IMR-90 (cell line): ENCODE results near the gene ARHGEF16. TPM values are rescaled to one million over a fixed set of nuclear protein-coding genes. Genes with fewer than 3 reads are reported as not detected.

Source experiments
- ATAC-seq: fragments of 200-7000 bp; cut with Tn5 transposase; 2 replicates; pipeline ENCODE4 v1.9.1; 2020; ENCODE audit warnings: low read depth, mild to moderate bottlenecking, moderate library complexity
- BruUV-seq: library from RNA; stranded (reverse); fragments of 400-500 nt; replicated peaks from 2 replicates; lab custom pipeline; 2021; lab: Mats Ljungman, UMichigan
- CTCF ChIA-PET: fragments of 300-600 bp; formaldehyde crosslinking; extraction: SDS; loops from one replicate; lab custom pipeline; 2021; ENCODE audit warnings: antibody characterized with exemption; lab: Yijun Ruan, JAX
- POLR2A ChIA-PET: fragments of 300-600 bp; sonication (Branson Sonifier 250); formaldehyde crosslinking; loops from one replicate; lab custom pipeline; 2022; ENCODE audit warnings: antibody characterized with exemption; ENCODE audit not compliant: unreplicated experiment; lab: Charles Lee
- DNase-seq: peaks from one replicate; pipeline ENCODE4 v3.0.0; 2013
- H2AFZ ChIP-seq: replicated peaks from 2 replicates; pipeline ENCODE3; 2013; ENCODE audit warnings: low read length, mild to moderate bottlenecking; ENCODE audit not compliant: poor library complexity
- H2AK5ac ChIP-seq: 2 replicates; pipeline ENCODE4 v1.6.1; 2013; ENCODE audit warnings: low read depth, low read length, inconsistent platforms
- H2AK9ac ChIP-seq: replicated peaks from 2 replicates; pipeline ENCODE3; 2013; ENCODE audit warnings: mild to moderate bottlenecking, low read depth, low read length, moderate library complexity; ENCODE audit not compliant: poor library complexity
- H2BK120ac ChIP-seq: 2 replicates; pipeline ENCODE4 v1.6.1; 2013; ENCODE audit warnings: low read depth, low read length, inconsistent platforms
- H2BK15ac ChIP-seq: 3 replicates; pipeline ENCODE4 v1.6.1; 2013; ENCODE audit warnings: low read depth, low read length, inconsistent platforms
- H2BK20ac ChIP-seq: 2 replicates; pipeline ENCODE4 v1.6.1; 2013; ENCODE audit warnings: low read depth, mild to moderate bottlenecking, inconsistent platforms, low read length, moderate library complexity
- H2BK5ac ChIP-seq: 2 replicates; pipeline ENCODE4 v1.6.1; 2013; ENCODE audit warnings: mild to moderate bottlenecking, low read depth, low read length, inconsistent platforms; ENCODE audit not compliant: poor library complexity, severe bottlenecking
- H3K14ac ChIP-seq: replicated peaks from 2 replicates; pipeline ENCODE4 v1.6.1; 2013; ENCODE audit warnings: low read depth, low read length, inconsistent platforms
- H3K18ac ChIP-seq: 2 replicates; pipeline ENCODE4 v1.6.1; 2013; ENCODE audit warnings: low read depth, low read length, control low read depth
- H3K23ac ChIP-seq: 2 replicates; pipeline ENCODE4 v1.6.1; 2013; ENCODE audit warnings: low read depth, low read length, inconsistent platforms
- H3K27ac ChIP-seq: 2 replicates; pipeline ENCODE4 v1.5.1; 2013; ENCODE audit warnings: mild to moderate bottlenecking, control low read depth, low read length; ENCODE audit not compliant: insufficient read depth
- H3K27me3 ChIP-seq: 2 replicates; pipeline ENCODE4 v1.6.1; 2013; ENCODE audit warnings: low read length; ENCODE audit not compliant: control insufficient read depth, insufficient read depth
- H3K36me3 ChIP-seq: 2 replicates; pipeline ENCODE4 v1.6.1; 2013; ENCODE audit warnings: low read length, mixed read lengths; ENCODE audit not compliant: control insufficient read depth, insufficient read depth
- H3K4ac ChIP-seq: 2 replicates; pipeline ENCODE4 v1.6.1; 2013; ENCODE audit warnings: low read depth, low read length, inconsistent platforms
- H3K4me1 ChIP-seq: 2 replicates; pipeline ENCODE4 v1.6.1; 2013; ENCODE audit warnings: low read length, mixed read lengths; ENCODE audit not compliant: control insufficient read depth, insufficient read depth
- H3K4me2 ChIP-seq: 2 replicates; pipeline ENCODE4 v1.6.1; 2013; ENCODE audit warnings: low read depth, mild to moderate bottlenecking, control low read depth, low read length, moderate library complexity
- H3K4me3 ChIP-seq: 2 replicates; pipeline ENCODE4 v1.5.1; 2013; ENCODE audit warnings: low read depth, mild to moderate bottlenecking, control low read depth, low read length, moderate library complexity; ENCODE audit not compliant: insufficient read depth
- H3K56ac ChIP-seq: 2 replicates; pipeline ENCODE4 v1.6.1; 2013; ENCODE audit warnings: low read length, inconsistent platforms; ENCODE audit not compliant: insufficient read depth; ENCODE audit errors: extremely low read depth
- H3K79me1 ChIP-seq, 2 experiments: 2 replicates each; pipeline ENCODE4 v1.6.1; 2013; ENCODE audit warnings: low read length in 2 of 2, inconsistent platforms in 1 of 2, low read depth in 1 of 2
- H3K9ac ChIP-seq: 2 replicates; pipeline ENCODE4 v1.6.1; 2013; ENCODE audit warnings: low read depth, low read length, control low read depth
- H3K9me1 ChIP-seq: 2 replicates; pipeline ENCODE4 v1.6.1; 2013; ENCODE audit warnings: low read length, inconsistent platforms; ENCODE audit not compliant: insufficient read depth
- H3K9me3 ChIP-seq: 2 replicates; pipeline ENCODE4 v1.6.1; 2013; ENCODE audit warnings: low read length; ENCODE audit not compliant: control insufficient read depth, insufficient read depth
- H4K20me1 ChIP-seq: 2 replicates; pipeline ENCODE4 v1.6.1; 2013; ENCODE audit warnings: low read length, inconsistent platforms; ENCODE audit not compliant: insufficient read depth
- H4K5ac ChIP-seq: 2 replicates; pipeline ENCODE4 v1.6.1; 2013; ENCODE audit warnings: mild to moderate bottlenecking, low read depth, low read length, control low read depth
- H4K8ac ChIP-seq, 2 experiments: 2 replicates each; pipeline ENCODE4 v1.6.1; 2013; ENCODE audit warnings: low read depth in 2 of 2, low read length in 2 of 2, control low read depth in 1 of 2, inconsistent platforms in 1 of 2
- H4K91ac ChIP-seq: 2 replicates; pipeline ENCODE4 v1.6.1; 2013; ENCODE audit warnings: low read depth, low read length, inconsistent platforms; ENCODE audit not compliant: insufficient read depth
- BHLHE40 ChIP-seq: fragments of 150-350 bp; IDR thresholded peaks from 2 replicates; pipeline ENCODE4 v1.6.1; 2016; ENCODE audit warnings: mild to moderate bottlenecking, low read depth, low read length
- CTCF ChIP-seq: conservative IDR thresholded peaks from 2 replicates; pipeline ENCODE4 v1.5.1; 2012; ENCODE audit warnings: mild to moderate bottlenecking, low read depth, low read length, improper control_type of control experiment
- ELK1 ChIP-seq: fragments of 150-350 bp; IDR thresholded peaks from 2 replicates; pipeline ENCODE4 v1.6.1; 2016; ENCODE audit warnings: low read depth, mild to moderate bottlenecking, low read length, moderate library complexity, borderline replicate concordance
- MAFK ChIP-seq: IDR thresholded peaks from 2 replicates; pipeline ENCODE4 v1.6.1; 2012; ENCODE audit warnings: low read depth, low read length, improper control_type of control experiment
- MAZ ChIP-seq: IDR thresholded peaks from 2 replicates; pipeline ENCODE4 v1.6.1; 2012; ENCODE audit warnings: low read depth, mild to moderate bottlenecking, low read length, improper control_type of control experiment, moderate library complexity, borderline replicate concordance
- MXI1 ChIP-seq: IDR thresholded peaks from 2 replicates; pipeline ENCODE4 v1.6.1; 2012; ENCODE audit warnings: low read depth, mild to moderate bottlenecking, low read length, moderate library complexity, borderline replicate concordance
- NFE2L2 ChIP-seq: fragments of 150-350 bp; IDR thresholded peaks from 2 replicates; pipeline ENCODE4 v1.6.1; 2016; ENCODE audit warnings: low read depth, mild to moderate bottlenecking, low read length
- POLR2A ChIP-seq: IDR thresholded peaks from 2 replicates; pipeline ENCODE4 v1.6.1; 2012; ENCODE audit warnings: mild to moderate bottlenecking, low read depth, low read length
- RAD21 ChIP-seq: IDR thresholded peaks from 2 replicates; pipeline ENCODE4 v1.6.1; 2012; ENCODE audit warnings: low read length, improper control_type of control experiment
- RCOR1 ChIP-seq: IDR thresholded peaks from 2 replicates; pipeline ENCODE4 v1.6.1; 2012; ENCODE audit warnings: mild to moderate bottlenecking, low read length, improper control_type of control experiment; ENCODE audit not compliant: insufficient replicate concordance
- RFX5 ChIP-seq: IDR thresholded peaks from 2 replicates; pipeline ENCODE4 v1.8.0; 2012; ENCODE audit warnings: low read depth, mild to moderate bottlenecking, low read length, moderate library complexity
- SMC3 ChIP-seq: fragments of 150-350 bp; IDR thresholded peaks from 2 replicates; pipeline ENCODE4 v1.6.1; 2016; ENCODE audit warnings: low read depth, mild to moderate bottlenecking, antibody characterized with exemption, low read length, moderate library complexity
- WGBS, 2 experiments: methylation state at CpG; one replicate each; pipeline versions ENCODE4 v1.1.5 to v1.1.7; 2013; ENCODE audit warnings: missing lambda C conversion rate in 2 of 2; ENCODE audit not compliant: insufficient read length in 1 of 2; ENCODE audit errors: extremely low coverage in 2 of 2; 5-methylcytosine and 5-hydroxymethylcytosine counted together
- dilution Hi-C: fragments of 300-500 bp; cut with HindIII; formaldehyde crosslinking; loops from one replicate; pipeline ENCODE4 v1.14.3; 2018; ENCODE audit warnings: low sequenced_read_pairs; ENCODE audit not compliant: unreplicated experiment
- in situ Hi-C: fragments of 300-500 bp; cut with MboI; formaldehyde crosslinking; loops from 3 replicates; pipeline ENCODE4 v1.14.3; 2019; ENCODE audit warnings: low sequenced_read_pairs, inconsistent platforms, mixed read lengths
- intact Hi-C: fragments of 100-400 bp; cut with micrococcal nuclease; formaldehyde crosslinking; loops from 2 replicates; pipeline ENCODE4 v1.10.0; 2022
- polyA plus RNA-seq, 3 experiments: library from polyadenylated mRNA; depleted of rRNA; stranded (reverse); fragments of >200 nt; gene quantifications; 2 replicates each; pipeline ENCODE4 v1.2.3, GENCODE V29; 2012; ENCODE audit warnings: low replicate concordance in 1 of 3
- total RNA-seq: library from RNA; depleted of rRNA; stranded (reverse); fragments of >200 nt; gene quantifications from 2 replicates; pipeline ENCODE4 v1.2.3, GENCODE V29; 2012

Gene ARHGEF16
- total and polyA plus RNA-seq, 2 of the 4 experiments (the other 2 are of a cell fraction) = 0.18 to 0.39 TPM

- Histone ChIP-seq H3K27me3 (no peaks in the 10 kb centered on the region), H4K8ac (no peak overlapping the region), H2AK5ac (no peak overlapping the region), H3K14ac (no peak overlapping the region), H4K5ac (no peak overlapping the region), H3K4ac (no peak overlapping the region), H3K4me2 (no peak overlapping the region), H2BK20ac (no peak overlapping the region), H3K23ac (no peak overlapping the region), H3K79me1 (no peaks in the 10 kb centered on the region), H3K56ac (no peak overlapping the region), H2AK9ac (no peak overlapping the region), H2BK120ac (no peak overlapping the region), H4K20me1 (no peaks in the 10 kb centered on the region), H3K4me1 (peaks cover 7% of the 10 kb centered on the region; the same call in 1 of the 2 replicates), H3K9ac (no peak overlapping the region), H3K18ac (no peak overlapping the region), H3K9me3 (no peaks in the 10 kb centered on the region), H4K91ac (no peak overlapping the region), H2AFZ (no peak overlapping the region), H2BK15ac (no peak overlapping the region), H3K36me3 (no peaks in the 10 kb centered on the region), H3K9me1 (peaks cover 3% of the 10 kb centered on the region; the same call in 1 of the 2 replicates), H3K27ac (no peak overlapping the region), H3K4me3 (no peak overlapping the region), H2BK5ac (no peak overlapping the region)
- intact Hi-C loops = loop anchor here (5.0 kb wide), 1 partner anchor 42 kb away; no protein-coding TSS in a partner anchor
- TF ChIP-seq RAD21 (no peak), MXI1 (no peak), SMC3 (no peak), CTCF (no peak), BHLHE40 (no peak), ELK1 (no peak), RFX5 (no peak), MAZ (no peak), NFE2L2 (no peak), POLR2A (no peak), RCOR1 (no peak), MAFK (no peak)
- BruUV-seq = no TSS peak
- DNase-seq = no peak
- dilution Hi-C loops = no loop called here
- ChIA-PET POLR2A (no interaction called here), CTCF (no interaction called here)
- in situ Hi-C loops = loop anchor here (5.0 kb wide), 1 partner anchor 52 kb away; no protein-coding TSS in a partner anchor
- ATAC-seq = no peak
- 88% methylated on average over 24 of the region's 32 CpGs; no CpG with 5 or more reads in 1 of the 2 experiments for WGBS, 2 experiments
Measured at GRCh38 chr1:3500265-3500835, 45.9 kb downstream of the ARHGEF16 start.
